GM12865 (cell line): Measurements from ENCODE around the gene HMGN3.
A peak's percentile ranks its signal among the peaks of the same experiment; 100 is the strongest.

Experiments
- DNase-seq: peaks from one replicate; pipeline ENCODE4 v3.0.0; 2010; ENCODE audit warnings: low read depth
- H3K4me3 ChIP-seq: 2 replicates; pipeline ENCODE4 v1.5.1; 2011; ENCODE audit warnings: mild to moderate bottlenecking, low read depth, low read length, control low read depth
- CTCF ChIP-seq: IDR thresholded peaks from 2 replicates; pipeline ENCODE4 v1.5.1; 2011; ENCODE audit warnings: low read length, control low read depth, low read depth, inconsistent platforms; ENCODE audit not compliant: insufficient read depth; ENCODE audit errors: missing control alignments

HMGN3 gene

GRCh38 chr6:79234150-79235022, at the start of gene HMGN3:
TSS of gene HMGN3 (minus strand) at chr6:79234682.
- TF ChIP-seq CTCF, result no peak
- peak; percentile 98 for DNase-seq
- peak within 1 kb of the TSS; percentile 84 for H3K4me3 ChIP-seq

- no peak overlapping the region for H3K4me3 ChIP-seq
- no peak for DNase-seq
- TF ChIP-seq CTCF, result no peak
Observed at GRCh38 chr6:79280756-79281155, 46.3 kb upstream of the HMGN3 start.

GRCh38 chr6:79277109-79277508, 42.6 kb upstream of the HMGN3 start:
- DNase-seq, result no peak
- H3K4me3 ChIP-seq, result no peak overlapping the region
- no peak for TF ChIP-seq CTCF

GRCh38 chr6:79269877-79270276, 35.4 kb upstream of the HMGN3 start:
- no peak for DNase-seq
- TF ChIP-seq CTCF, result no peak
- no peak overlapping the region for H3K4me3 ChIP-seq

GRCh38 chr6:79267128-79267527, 32.6 kb upstream of the HMGN3 start:
- no peak for DNase-seq
- H3K4me3 ChIP-seq, result no peak overlapping the region
- no peak for TF ChIP-seq CTCF

GRCh38 chr6:79266051-79266450, 31.6 kb upstream of the HMGN3 start:
- TF ChIP-seq CTCF, result no peak
- no peak overlapping the region for H3K4me3 ChIP-seq
- DNase-seq, result no peak

GRCh38 chr6:79263359-79263758, 28.9 kb upstream of the HMGN3 start:
- no peak for DNase-seq
- no peak overlapping the region for H3K4me3 ChIP-seq
- no peak for TF ChIP-seq CTCF
